K562 (cell line): Measurements from ENCODE around the gene ZMIZ1. TPM values are rescaled to one million over a fixed set of nuclear protein-coding genes. Genes with fewer than 3 reads are reported as not detected.

ENCODE experiments used
- AFF1 ChIP-seq, 2 experiments: fragments of 450-650 bp; IDR thresholded peaks; 2 replicates each; pipeline ENCODE4 v1.6.1; 2018; ENCODE audit warnings: mild to moderate bottlenecking in 2 of 2, low read depth in 1 of 2; ENCODE audit not compliant: partially characterized antibody in 2 of 2
- ATF1 ChIP-seq, 2 experiments: fragments of 450-650 bp in 1 of 2; IDR thresholded peaks; 2 replicates each; pipeline ENCODE4 v1.6.1; 2016; ENCODE audit warnings: missing compliant biosample characterization in 1 of 2, missing genetic modification characterization in 1 of 2
- CEBPG ChIP-seq, 3 experiments: fragments of 200-800 bp in 1 of 3; sonication (Bioruptor generic) in 1 of 3; sonication (generic) in 1 of 3; formaldehyde crosslinking in 1 of 3; IDR thresholded peaks in 2 of 3; conservative IDR thresholded peaks in 1 of 3; 2 replicates each; pipeline versions ENCODE4 v1.6.1 to v1.8.0; 2016 to 2022; ENCODE audit warnings: missing compliant biosample characterization in 2 of 3, missing genetic modification characterization in 2 of 3, mild to moderate bottlenecking in 1 of 3, missing genetic modification reagents in 1 of 3
- GTF2B ChIP-seq: IDR thresholded peaks from 2 replicates; pipeline ENCODE4 v1.6.1; 2011; ENCODE audit not compliant: insufficient read length; ENCODE audit errors: extremely low read depth
- HCFC1 ChIP-seq: IDR thresholded peaks from 2 replicates; pipeline ENCODE4 v1.6.1; 2012; ENCODE audit warnings: low read depth, low read length, improper control_type of control experiment
- HIVEP1 ChIP-seq: fragments of 250-450 bp; sonication (Bioruptor Pico); IDR thresholded peaks from 2 replicates; pipeline ENCODE4 v1.4.0; 2020; ENCODE audit warnings: mild to moderate bottlenecking
- HNRNPK ChIP-seq: fragments of 200-400 bp; formaldehyde crosslinking; IDR thresholded peaks from one replicate; pipeline ENCODE4 v1.6.1; 2018; ENCODE audit warnings: mild to moderate bottlenecking, low read depth, low read length; ENCODE audit not compliant: poor library complexity, severe bottlenecking
- ILF3 ChIP-seq: fragments of 450-650 bp; IDR thresholded peaks from 2 replicates; pipeline ENCODE4 v1.6.1; 2018; ENCODE audit warnings: antibody characterized with exemption, mild to moderate bottlenecking, moderate library complexity, borderline replicate concordance
- NFYB ChIP-seq: IDR thresholded peaks from 2 replicates; pipeline ENCODE4 v1.6.1; 2011; ENCODE audit warnings: mild to moderate bottlenecking, moderate library complexity; ENCODE audit not compliant: insufficient read length; ENCODE audit errors: extremely low read depth
- PHB2 ChIP-seq: fragments of 450-650 bp; IDR thresholded peaks from 2 replicates; pipeline ENCODE4 v1.6.1; 2017; ENCODE audit warnings: low read depth
- ZNF134 ChIP-seq: fragments of 250-450 bp; sonication (Bioruptor Pico); conservative IDR thresholded peaks from 2 replicates; pipeline ENCODE4 v1.4.0; 2020
- ZNF280B ChIP-seq: fragments of 250-450 bp; sonication (Bioruptor Pico); IDR thresholded peaks from 2 replicates; pipeline ENCODE4 v1.5.1; 2021; ENCODE audit warnings: mild to moderate bottlenecking
- ZNF592 ChIP-seq: fragments of 450-650 bp; IDR thresholded peaks from 2 replicates; pipeline ENCODE4 v1.6.1; 2017; ENCODE audit warnings: antibody characterized with exemption, mild to moderate bottlenecking
- ZSCAN32 ChIP-seq: fragments of 450-650 bp; formaldehyde crosslinking; IDR thresholded peaks from 2 replicates; pipeline ENCODE4 v1.4.0; 2020; ENCODE audit warnings: mild to moderate bottlenecking, moderate library complexity
- polyA plus RNA-seq, 8 experiments: library from polyadenylated mRNA; depleted of rRNA in 4 of 8; stranded (reverse) in 5 of 8; unstranded in 3 of 8; fragments of >200 nt; fragmentation: Nextera tagmentation in 2 of 8; fragmentation: Illumina TruSeq in 1 of 8; extraction: Ambion mirVana in 2 of 8; extraction: Trizol in 1 of 8; gene quantifications; 2 replicates each; pipeline versions ENCODE4 v1.2.1 to v1.2.3, GENCODE V29; 2011 to 2014; ENCODE audit warnings: inconsistent platforms in 1 of 8, missing spikeins in 1 of 8
- total RNA-seq, 7 experiments: library from RNA; depleted of rRNA in 6 of 7; stranded (reverse); fragments of >200 nt in 6 of 7; fragmentation: Illumina TruSeq in 2 of 7; extraction: Trizol in 2 of 7; gene quantifications; 2 replicates each; pipeline versions ENCODE4 v1.2.1 to v1.2.3, GENCODE V29; 2011 to 2021; ENCODE audit warnings: low replicate concordance in 1 of 7

ZMIZ1 gene
- total and polyA plus RNA-seq, 9 of the 15 experiments (the other 6 are each of a cell fraction or from before 2014, with no cell fraction given), result 1.0 to 37.3 (median 4.3) TPM

- TF ChIP-seq HCFC1 (0 out of 2 replicates have a peak, but pooled peaks have one; percentile 4), ZSCAN32 (no peak), PHB2 (no peak), NFYB (no peak), CEBPG (CRISPR knock-in tag; IDR thresholded peaks at IDR 0.05) (peak; percentile 96), CEBPG (tag; conservative IDR thresholded peaks at IDR 0.05 in 1 of 2, IDR thresholded peaks at IDR 0.05 in 1 of 2) (peak; percentile 96 to 97), ZNF134 (CRISPR knock-in tag) (peak; percentile 79), ILF3 (no peak), ZNF592 (peak; percentile 89; the same call in 1 of the 2 replicates), ATF1 (CRISPR knock-in tag; IDR thresholded peaks at IDR 0.05) (no peak), ATF1 (tag; IDR thresholded peaks at IDR 0.05) (peak; percentile 43; the same call in 1 of the 2 replicates), HIVEP1 (CRISPR knock-in tag) (peak; percentile 94), AFF1 (IDR thresholded peaks at IDR 0.05; ENCODE audit: low read depth in 1 of 2, partially characterized antibody in 2 of 2) (no peak), ZNF280B (CRISPR knock-in tag) (no peak), HNRNPK (no peak), GTF2B (no peak)
Observed at GRCh38 chr10:79084012-79084971, 15.5 kb downstream of the ZMIZ1 start (continued).
